ENCODE results near the gene PPP2R5E. TPM values are rescaled to one million over a fixed set of nuclear protein-coding genes. Genes with fewer than 3 reads are reported as not detected.

Gene PPP2R5E
- total RNA-seq, 1 experiment from 2014 or later: 45.0 TPM

GRCh38 chr14:63342371-63342770, 200.8 kb downstream of the PPP2R5E start:
- TF ChIP-seq ELF1 (IDR thresholded peaks at IDR 0.05; ENCODE audit: borderline replicate concordance, low read depth) (no peak), CTCF (IDR thresholded peaks at IDR 0.05 in 2 of 3, conservative IDR thresholded peaks at IDR 0.05 in 1 of 3; ENCODE audit: borderline replicate concordance in 1 of 3, insufficient read depth in 1 of 3, low read depth in 2 of 3, low read length in 2 of 3) (no peak), SIN3A (IDR thresholded peaks at IDR 0.05; ENCODE audit: low read depth) (no peak), SP1 (IDR thresholded peaks at IDR 0.05; ENCODE audit: low read depth) (no peak), TCF7L2 (IDR thresholded peaks at IDR 0.05; ENCODE audit: borderline replicate concordance, extremely low read depth, insufficient read depth, insufficient read length) (no peak), MAX (IDR thresholded peaks at IDR 0.05) (no peak), JUND (IDR thresholded peaks at IDR 0.05) (no peak), ATF3 (IDR thresholded peaks at IDR 0.05) (no peak), FOSL1 (IDR thresholded peaks at IDR 0.05; ENCODE audit: low read depth) (no peak), POLR2AphosphoS5 (IDR thresholded peaks at IDR 0.05; ENCODE audit: low read depth, low read length) (no peak), CEBPB (IDR thresholded peaks at IDR 0.05; ENCODE audit: low read depth) (no peak)
- Histone ChIP-seq H4K20me1 (ENCODE audit: insufficient read depth) (no peaks in the 10 kb centered on the region), H3K27me3 (ENCODE audit: insufficient read depth, low read length) (no peaks in the 10 kb centered on the region), H3K4me1 (ENCODE audit: control insufficient read depth in 1 of 2, insufficient read depth in 2 of 2, low read length in 2 of 2) (no peaks in the 10 kb centered on the region), H3K4me2 (ENCODE audit: low read length) (no peak overlapping the region), H3K27ac (ENCODE audit: low read depth, low read length) (no peak overlapping the region), H3K36me3 (ENCODE audit: control insufficient read depth in 1 of 2, insufficient read depth in 2 of 2, low read length in 2 of 2) (no peaks in the 10 kb centered on the region), H3K9ac (ENCODE audit: low read length) (no peak overlapping the region), H2AFZ (ENCODE audit: low read depth, low read length, poor library complexity, severe bottlenecking) (no peak overlapping the region), H3K79me2 (ENCODE audit: insufficient read depth, low read length) (no peaks in the 10 kb centered on the region), H3K9me2 (ENCODE audit: insufficient read depth) (no peaks in the 10 kb centered on the region), H3K9me3 (ENCODE audit: control insufficient read depth in 1 of 2, insufficient read depth in 1 of 2, low read depth in 1 of 2, low read length in 2 of 2) (no peaks in the 10 kb centered on the region), H3K4me3 (replicated peaks in 1 of 2; ENCODE audit: low read depth in 1 of 2, low read length in 2 of 2) (no peak overlapping the region)
- no peak for DNase-seq (ENCODE audit: low read depth, low spot score)
- intact Hi-C loops (cut with micrococcal nuclease): no loop called here
- BruUV-seq (replicated peaks): no TSS peak
- no peak for ATAC-seq
- ChIA-PET RAD21 (ENCODE audit: low non-redundant PET in 1 of 2, low total read pairs in 2 of 2, uncharacterized antibody in 2 of 2, unreplicated experiment in 2 of 2) (no interaction called here), CTCF (no interaction called here), POLR2A (no interaction called here)
